ENCODE results near the gene HP. TPM values are rescaled to one million over a fixed set of nuclear protein-coding genes. Genes with fewer than 3 reads are reported as not detected.

The HP gene
- total RNA-seq, 1 experiment from 2014 or later = not detected

DNA sequence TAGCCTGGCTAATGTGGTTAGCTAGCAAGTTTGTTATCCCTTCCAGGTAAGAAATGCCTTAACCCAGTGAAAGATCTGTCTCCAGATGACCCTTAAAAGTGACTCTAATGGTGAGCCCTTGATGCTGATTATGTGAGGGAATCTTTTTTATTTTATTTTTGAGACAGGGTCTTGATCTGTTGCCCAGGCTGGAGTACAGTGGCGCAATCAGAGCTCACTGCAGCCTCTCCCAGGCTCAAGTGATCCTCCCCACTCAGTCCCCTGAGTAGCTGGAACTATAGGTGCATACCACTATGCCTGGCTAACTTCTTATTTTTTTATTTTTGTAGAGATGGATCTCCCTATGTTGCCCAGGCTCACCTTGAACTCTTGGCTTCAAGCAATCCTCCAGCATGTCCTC is 10.8 kb upstream of the HP start:
- intact Hi-C loops (cut with micrococcal nuclease; ENCODE audit: unreplicated experiment) = no loop called here
- Mint-ChIP-seq H3K4me1 (ENCODE audit: low read depth, unreplicated experiment) (no peaks in the 10 kb centered on the region), H3K27me3 (ENCODE audit: unreplicated experiment) (no peaks in the 10 kb centered on the region), H3K9me3 (ENCODE audit: low read depth, unreplicated experiment) (no peaks in the 10 kb centered on the region), H3K36me3 (ENCODE audit: insufficient read depth, unreplicated experiment) (no peaks in the 10 kb centered on the region), H3K27ac (ENCODE audit: unreplicated experiment) (no peak overlapping the region), H3K4me3 (ENCODE audit: low read depth, unreplicated experiment) (no peak overlapping the region)
- DNase-seq = no peak
- BruUV-seq (replicated peaks) = no TSS peak
- CTCF ChIA-PET = no interaction called here
- no peak for TF ChIP-seq CTCF (IDR thresholded peaks at IDR 0.05; ENCODE audit: unreplicated experiment)

DNA sequence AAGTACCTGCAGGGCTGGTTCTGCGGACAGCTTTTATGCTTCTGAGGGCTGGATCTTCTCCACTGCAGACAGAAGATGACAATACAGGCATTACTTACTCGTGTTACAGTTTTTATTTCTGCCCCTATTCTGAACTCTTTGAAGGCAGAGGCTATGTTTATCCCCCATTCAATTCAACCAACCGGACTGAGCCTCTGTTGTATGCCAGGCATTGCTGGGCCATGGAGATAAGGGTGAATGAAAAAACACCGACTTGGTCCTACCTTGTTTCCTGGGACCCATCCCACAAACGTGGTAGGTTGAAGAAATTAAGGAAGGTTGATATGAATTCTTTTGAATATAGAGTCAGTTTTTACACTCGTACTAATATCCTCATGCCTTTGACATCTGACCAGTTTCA is 10.0 kb upstream of the HP start:
- Mint-ChIP-seq H3K4me1 (ENCODE audit: low read depth, unreplicated experiment) (no peaks in the 10 kb centered on the region), H3K27me3 (ENCODE audit: unreplicated experiment) (peaks cover 2% of the 10 kb centered on the region), H3K9me3 (ENCODE audit: low read depth, unreplicated experiment) (peaks cover 5% of the 10 kb centered on the region), H3K4me3 (ENCODE audit: low read depth, unreplicated experiment) (no peak overlapping the region), H3K27ac (ENCODE audit: unreplicated experiment) (no peak overlapping the region), H3K36me3 (ENCODE audit: insufficient read depth, unreplicated experiment) (no peaks in the 10 kb centered on the region)
- no TSS peak for BruUV-seq (replicated peaks)
- intact Hi-C loops (cut with micrococcal nuclease; ENCODE audit: unreplicated experiment) = no loop called here
- no peak for TF ChIP-seq CTCF (IDR thresholded peaks at IDR 0.05; ENCODE audit: unreplicated experiment)
- DNase-seq = no peak
- CTCF ChIA-PET = no interaction called here

- Mint-ChIP-seq H3K4me1 (ENCODE audit: low read depth, unreplicated experiment) (no peaks in the 10 kb centered on the region), H3K27ac (ENCODE audit: unreplicated experiment) (no peak overlapping the region), H3K4me3 (ENCODE audit: low read depth, unreplicated experiment) (no peak overlapping the region), H3K36me3 (ENCODE audit: insufficient read depth, unreplicated experiment) (no peaks in the 10 kb centered on the region), H3K9me3 (ENCODE audit: low read depth, unreplicated experiment) (peaks cover 6% of the 10 kb centered on the region), H3K27me3 (ENCODE audit: unreplicated experiment) (peaks cover 8% of the 10 kb centered on the region)
- intact Hi-C loops (cut with micrococcal nuclease; ENCODE audit: unreplicated experiment) = no loop called here
- no peak for DNase-seq
- CTCF ChIA-PET = interaction anchor here (0.6 kb wide), 1 partner anchor 390 kb away, joined by 3 read pairs; no protein-coding TSS in a partner anchor
- BruUV-seq (replicated peaks) = no TSS peak
- TF ChIP-seq CTCF (IDR thresholded peaks at IDR 0.05; ENCODE audit: unreplicated experiment) = no peak
Observed at GRCh38 chr16:72044825-72045359, 9.4 kb upstream of the HP start.

DNA sequence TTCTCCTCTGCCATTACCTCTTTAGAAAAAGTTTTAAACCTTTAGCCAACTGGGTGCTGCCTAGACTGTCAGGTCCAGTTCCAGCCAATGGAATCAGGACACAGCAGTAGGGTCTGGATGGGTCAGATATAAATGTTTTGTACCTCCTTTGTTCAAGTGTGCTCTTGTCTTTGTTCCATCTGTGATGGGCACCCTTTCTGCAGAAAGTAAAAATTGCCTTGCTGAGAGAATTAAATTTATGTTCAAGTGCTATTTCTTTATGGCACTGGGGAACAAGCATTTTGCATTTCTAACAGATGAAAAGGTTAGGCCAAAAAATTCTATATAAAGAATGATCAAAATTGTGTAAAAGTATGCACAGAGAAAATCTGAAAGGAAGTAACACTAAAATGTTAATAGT is 5.2 kb upstream of the HP start:
- no peak for TF ChIP-seq CTCF (IDR thresholded peaks at IDR 0.05; ENCODE audit: unreplicated experiment)
- Mint-ChIP-seq H3K36me3 (ENCODE audit: insufficient read depth, unreplicated experiment) (no peaks in the 10 kb centered on the region), H3K4me1 (ENCODE audit: low read depth, unreplicated experiment) (no peaks in the 10 kb centered on the region), H3K9me3 (ENCODE audit: low read depth, unreplicated experiment) (peaks cover 8% of the 10 kb centered on the region), H3K27ac (ENCODE audit: unreplicated experiment) (no peak overlapping the region), H3K4me3 (ENCODE audit: low read depth, unreplicated experiment) (no peak overlapping the region), H3K27me3 (ENCODE audit: unreplicated experiment) (peaks cover 45% of the 10 kb centered on the region)
- DNase-seq = no peak
- intact Hi-C loops (cut with micrococcal nuclease; ENCODE audit: unreplicated experiment) = no loop called here
- no TSS peak for BruUV-seq (replicated peaks)
- CTCF ChIA-PET = interaction anchor here (0.6 kb wide), 1 partner anchor 1911 kb away, joined by 8 read pairs; no protein-coding TSS in a partner anchor
